Prostate gland (tissue), 2 donors: ENCODE results near the gene FAM181B. TPM values are rescaled to one million over a fixed set of nuclear protein-coding genes. Genes with fewer than 3 reads are reported as not detected.

Experiments used
- DNase-seq: peaks from one replicate; pipeline ENCODE4 v3.0.0-alpha.2; 2019; ENCODE audit warnings: low spot score
- H3K27ac ChIP-seq, 2 donors: fragments of 200-600 bp; sonication (generic); 2 replicates each; pipeline ENCODE4 v1.5.1; 2017 to 2019
- H3K27me3 ChIP-seq: fragments of 200-600 bp; sonication (generic); replicated peaks from 2 replicates; pipeline ENCODE4 v1.5.1; 2019; ENCODE audit not compliant: insufficient read depth
- H3K36me3 ChIP-seq, 2 donors: fragments of 200-600 bp; sonication (generic); 1 replicate in 1 of 2; 2 replicates in 1 of 2; pipeline versions ENCODE4 v1.5.1 to v1.8.1; 2017 to 2019
- H3K4me1 ChIP-seq: fragments of 200-600 bp; sonication (generic); replicated peaks from 2 replicates; pipeline ENCODE4 v1.5.1; 2019
- H3K4me3 ChIP-seq, 2 donors: fragments of 200-600 bp; sonication (generic); 2 replicates each; pipeline ENCODE4 v1.5.1; 2017 to 2019
- H3K9me3 ChIP-seq: fragments of 200-600 bp; sonication (generic); 2 replicates; pipeline ENCODE4 v1.5.1; 2017
- CTCF ChIP-seq, 4 experiments: fragments of 200-600 bp in 2 of 4; fragments of 450-650 bp in 2 of 4; sonication (generic) in 2 of 4; IDR thresholded peaks; 1 replicate in 3 of 4; 2 replicates in 1 of 4; pipeline ENCODE4 v1.5.1; 2016 to 2019; ENCODE audit warnings: antibody characterized with exemption in 4 of 4, mild to moderate bottlenecking in 2 of 4, moderate library complexity in 2 of 4
- POLR2A ChIP-seq: fragments of 450-650 bp; IDR thresholded peaks from one replicate; pipeline ENCODE4 v1.6.1; 2016; ENCODE audit warnings: antibody characterized with exemption, mild to moderate bottlenecking
- POLR2AphosphoS5 ChIP-seq: sonication (generic); formaldehyde crosslinking; IDR thresholded peaks from one replicate; pipeline ENCODE4 v1.6.1; 2017; ENCODE audit warnings: antibody characterized with exemption
- WGBS: methylation state at CpG from one replicate; pipeline ENCODE4 v1.1.5; 2018; 5-methylcytosine and 5-hydroxymethylcytosine counted together
- intact Hi-C: fragments of 100-400 bp; cut with DNase I; formaldehyde crosslinking; loops from one replicate; pipeline ENCODE4 v1.14.2; 2022
- total RNA-seq, 2 donors: library from RNA; depleted of rRNA; stranded (reverse); fragments of >200 nt; gene quantifications; one replicate each; pipeline ENCODE4 v1.1.0, GENCODE V29; 2016

The FAM181B gene
- total RNA-seq, 2 donors from 2014 or later = 0.85 to 2.0 TPM

GRCh38 chr11:82711648-82712047, 22.0 kb downstream of the FAM181B start:
- Histone ChIP-seq H3K9me3 (no peaks in the 10 kb centered on the region), H3K27ac (no peak overlapping the region), H3K4me1 (no peaks in the 10 kb centered on the region), H3K4me3 (no peak overlapping the region), H3K36me3 (no peaks in the 10 kb centered on the region), H3K27me3 (no peaks in the 10 kb centered on the region)
- no peak for DNase-seq
- TF ChIP-seq POLR2A (no peak), CTCF (IDR thresholded peaks at IDR 0.05) (no peak), POLR2AphosphoS5 (no peak)
- intact Hi-C loops = loop anchor here (10.0 kb wide), 1 partner anchor 1103 kb away; no protein-coding TSS in a partner anchor

GRCh38 chr11:82703796-82704195, 29.9 kb downstream of the FAM181B start:
- Histone ChIP-seq H3K4me1 (no peaks in the 10 kb centered on the region), H3K9me3 (no peaks in the 10 kb centered on the region), H3K4me3 (no peak overlapping the region), H3K27ac (no peak overlapping the region), H3K27me3 (no peaks in the 10 kb centered on the region), H3K36me3 (no peaks in the 10 kb centered on the region)
- TF ChIP-seq POLR2AphosphoS5 (no peak), CTCF (IDR thresholded peaks at IDR 0.05) (no peak), POLR2A (no peak)
- no peak for DNase-seq
- intact Hi-C loops = no loop called here
- WGBS = 75% methylated on average over 5 of the region's 5 CpGs

- Histone ChIP-seq H3K4me1 (no peaks in the 10 kb centered on the region), H3K9me3 (no peaks in the 10 kb centered on the region), H3K4me3 (no peak overlapping the region), H3K27me3 (no peaks in the 10 kb centered on the region), H3K36me3 (no peaks in the 10 kb centered on the region), H3K27ac (no peak overlapping the region)
- no peak for DNase-seq
- TF ChIP-seq POLR2AphosphoS5 (no peak), POLR2A (no peak)
- 90% methylated on average over 2 of the region's 2 CpGs for WGBS
- intact Hi-C loops = no loop called here
Observed at GRCh38 chr11:82703226-82703625, 30.4 kb downstream of the FAM181B start.

- Histone ChIP-seq H3K4me1 (no peaks in the 10 kb centered on the region), H3K27me3 (no peaks in the 10 kb centered on the region), H3K36me3 (no peaks in the 10 kb centered on the region), H3K4me3 (no peak overlapping the region), H3K27ac (no peak overlapping the region), H3K9me3 (no peaks in the 10 kb centered on the region)
- intact Hi-C loops = no loop called here
- no peak for TF ChIP-seq POLR2AphosphoS5
- peak in 3 of 4 experiments; percentile 45 to 54 (median 53) for TF ChIP-seq CTCF (IDR thresholded peaks at IDR 0.05)
- no peak for TF ChIP-seq POLR2A
- no peak for DNase-seq
- 60% methylated on average over 7 of the region's 7 CpGs for WGBS
Observed at GRCh38 chr11:82701847-82702520, 31.7 kb downstream of the FAM181B start.

- H3K27ac ChIP-seq = no peak overlapping the region
- H3K36me3 ChIP-seq = no peaks in the 10 kb centered on the region
- intact Hi-C loops = loop anchor here (10.0 kb wide), 1 partner anchor 1054 kb away; no protein-coding TSS in a partner anchor
- H3K4me1 ChIP-seq = no peaks in the 10 kb centered on the region
- H3K9me3 ChIP-seq = no peaks in the 10 kb centered on the region
- H3K4me3 ChIP-seq = no peak overlapping the region
- no peak for DNase-seq
- TF ChIP-seq POLR2AphosphoS5 (no peak), CTCF (IDR thresholded peaks at IDR 0.05) (no peak), POLR2A (no peak)
- no peaks in the 10 kb centered on the region for H3K27me3 ChIP-seq
- WGBS = 76% methylated on average over 6 of the region's 6 CpGs
Observed at GRCh38 chr11:82698576-82699352, 34.9 kb downstream of the FAM181B start.
